ENCODE results near the gene PIGR.
A peak's percentile ranks its signal among the peaks of the same experiment; 100 is the strongest.

Gene PIGR

DNA sequence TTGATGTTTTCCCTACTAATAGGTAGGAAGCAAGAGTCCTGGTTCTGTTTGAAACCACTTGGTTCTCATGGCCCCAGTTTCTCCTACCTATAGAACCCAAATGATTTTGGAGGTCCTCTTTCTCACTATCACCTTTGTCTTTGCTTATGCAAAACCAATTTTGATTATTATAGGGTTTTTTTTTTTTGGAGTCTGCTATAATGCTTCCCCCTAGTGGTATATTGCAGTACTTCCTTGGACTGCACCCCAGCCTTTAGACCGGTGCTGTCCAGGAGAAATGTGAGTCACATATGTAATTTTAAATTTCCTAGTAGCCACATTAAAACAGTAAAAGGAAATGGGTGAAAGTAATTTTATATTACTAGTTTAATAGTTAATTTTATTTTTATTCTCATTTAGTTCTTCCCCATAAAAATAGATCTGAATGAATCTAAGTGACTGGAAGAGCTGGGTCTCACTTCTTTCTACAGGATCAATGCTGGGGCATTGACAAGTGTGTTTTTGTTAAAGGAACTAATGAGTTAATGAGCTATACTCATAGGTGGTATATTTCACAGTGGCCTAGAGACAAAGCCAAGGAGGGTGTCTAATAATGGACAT is 35.1 kb downstream of the PIGR start:
- H3K4me1 ChIP-seq (ENCODE audit: control insufficient read depth, insufficient read depth, low read length) = peaks cover 1% of the 10 kb centered on the region; the same call in 1 of the 2 replicates

DNA sequence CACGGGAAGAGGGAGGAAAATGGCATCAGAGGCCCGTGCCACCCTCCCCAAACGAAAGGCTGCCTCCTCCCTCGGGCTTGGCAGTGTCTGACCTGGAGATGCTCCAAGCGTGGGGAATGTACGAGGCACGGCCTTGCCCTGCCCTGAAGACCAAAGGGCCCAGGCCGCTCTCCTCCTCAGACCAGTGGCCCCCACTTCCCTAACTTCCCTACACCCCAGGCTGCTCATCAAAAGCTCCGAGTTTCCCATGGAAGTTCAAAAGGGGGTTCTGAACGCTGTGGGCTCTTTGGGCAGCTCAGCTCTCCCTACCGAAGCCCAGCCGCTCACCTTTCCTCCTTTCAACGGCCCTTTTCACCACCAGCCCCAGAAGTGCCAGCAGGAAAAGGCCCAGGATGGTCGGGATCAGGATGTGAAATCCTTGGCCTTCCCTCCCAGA is 36.4 kb downstream of the PIGR start:
- Histone ChIP-seq H3K4me3 (ENCODE audit: low read length) (peak overlapping the region; percentile 62; the same call in 1 of the 2 replicates), H3K9me3 (ENCODE audit: control insufficient read depth, insufficient read depth, low read length) (no peaks in the 10 kb centered on the region), H3K27me3 (ENCODE audit: control insufficient read depth, insufficient read depth, low read length) (no peaks in the 10 kb centered on the region; the same call in 1 of the 2 replicates), H3K4me1 (ENCODE audit: control insufficient read depth, insufficient read depth, low read length) (peaks cover 1% of the 10 kb centered on the region; the same call in 1 of the 2 replicates), H3K27ac (ENCODE audit: low read length) (no peak overlapping the region), H3K36me3 (ENCODE audit: control insufficient read depth, insufficient read depth, low read length) (no peaks in the 10 kb centered on the region)
- no peak for DNase-seq (ENCODE audit: low read depth, low spot score)
- WGBS (ENCODE audit: insufficient coverage, insufficient read length) = no CpG with 5 or more reads among the region's 14 CpGs

More for the DNA sequence above, 35.1 kb downstream of the PIGR start:
- Histone ChIP-seq H3K4me3 (ENCODE audit: low read length) (no peak overlapping the region), H3K9me3 (ENCODE audit: control insufficient read depth, insufficient read depth, low read length) (no peaks in the 10 kb centered on the region), H3K27me3 (ENCODE audit: control insufficient read depth, insufficient read depth, low read length) (no peaks in the 10 kb centered on the region; the same call in 1 of the 2 replicates), H3K36me3 (ENCODE audit: control insufficient read depth, insufficient read depth, low read length) (no peaks in the 10 kb centered on the region), H3K27ac (ENCODE audit: low read length) (no peak overlapping the region)
- no CpG with 5 or more reads among the region's 1 CpG for WGBS (ENCODE audit: insufficient coverage, insufficient read length)
- no peak for DNase-seq (ENCODE audit: low read depth, low spot score)

- H3K4me3 ChIP-seq (ENCODE audit: low read length) = peak overlapping the region; percentile 62; the same call in 1 of the 2 replicates
- H3K4me1 ChIP-seq (ENCODE audit: control insufficient read depth, insufficient read depth, low read length) = peaks cover 1% of the 10 kb centered on the region; the same call in 1 of the 2 replicates
- no peak overlapping the region for H3K27ac ChIP-seq (ENCODE audit: low read length)
- H3K27me3 ChIP-seq (ENCODE audit: control insufficient read depth, insufficient read depth, low read length) = no peaks in the 10 kb centered on the region; the same call in 1 of the 2 replicates
- H3K36me3 ChIP-seq (ENCODE audit: control insufficient read depth, insufficient read depth, low read length) = no peaks in the 10 kb centered on the region
- no peak for DNase-seq (ENCODE audit: low read depth, low spot score)
- H3K9me3 ChIP-seq (ENCODE audit: control insufficient read depth, insufficient read depth, low read length) = no peaks in the 10 kb centered on the region
- no CpG with 5 or more reads among the region's 69 CpGs for WGBS (ENCODE audit: insufficient coverage, insufficient read length)
Measured at GRCh38 chr1:206909161-206909882, 36.9 kb downstream of the PIGR start.

DNA sequence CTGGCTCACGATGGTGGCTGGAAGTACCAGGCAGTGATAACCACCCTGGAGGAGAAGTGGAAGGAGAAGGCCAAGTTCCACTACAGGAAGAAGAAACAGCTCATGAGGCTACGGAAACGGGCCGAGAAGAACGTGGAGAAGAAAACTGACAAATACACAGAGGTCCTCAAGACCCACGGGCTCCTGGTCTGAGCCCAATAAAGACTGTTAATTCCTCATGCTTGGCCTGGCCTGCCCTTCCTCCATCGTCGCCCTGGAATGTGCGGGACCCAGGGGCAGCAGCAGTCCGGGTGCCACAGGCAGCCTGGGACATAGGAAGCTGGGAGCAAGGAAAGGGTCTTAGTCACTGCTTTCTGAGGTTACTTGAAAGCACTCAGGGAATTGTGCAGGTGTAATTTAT is 38.2 kb downstream of the PIGR start:
- Histone ChIP-seq H3K27ac (ENCODE audit: low read length) (no peak overlapping the region), H3K4me1 (ENCODE audit: control insufficient read depth, insufficient read depth, low read length) (peaks cover 1% of the 10 kb centered on the region; the same call in 1 of the 2 replicates), H3K4me3 (ENCODE audit: low read length) (no peak overlapping the region), H3K36me3 (ENCODE audit: control insufficient read depth, insufficient read depth, low read length) (no peaks in the 10 kb centered on the region), H3K9me3 (ENCODE audit: control insufficient read depth, insufficient read depth, low read length) (no peaks in the 10 kb centered on the region), H3K27me3 (ENCODE audit: control insufficient read depth, insufficient read depth, low read length) (no peaks in the 10 kb centered on the region; the same call in 1 of the 2 replicates)
- no peak for DNase-seq (ENCODE audit: low read depth, low spot score)
- no CpG with 5 or more reads among the region's 10 CpGs for WGBS (ENCODE audit: insufficient coverage, insufficient read length)

GRCh38 chr1:206907304-206907991 is 38.8 kb downstream of the PIGR start:
- no peak overlapping the region for H3K27ac ChIP-seq (ENCODE audit: low read length)
- no CpG with 5 or more reads among the region's 23 CpGs for WGBS (ENCODE audit: insufficient coverage, insufficient read length)
- H3K4me3 ChIP-seq (ENCODE audit: low read length) = no peak overlapping the region
- no peaks in the 10 kb centered on the region for H3K36me3 ChIP-seq (ENCODE audit: control insufficient read depth, insufficient read depth, low read length)
- no peaks in the 10 kb centered on the region for H3K9me3 ChIP-seq (ENCODE audit: control insufficient read depth, insufficient read depth, low read length)
- H3K27me3 ChIP-seq (ENCODE audit: control insufficient read depth, insufficient read depth, low read length) = no peaks in the 10 kb centered on the region; the same call in 1 of the 2 replicates
- no peak for DNase-seq (ENCODE audit: low read depth, low spot score)
- peaks cover 1% of the 10 kb centered on the region; the same call in 1 of the 2 replicates for H3K4me1 ChIP-seq (ENCODE audit: control insufficient read depth, insufficient read depth, low read length)

DNA sequence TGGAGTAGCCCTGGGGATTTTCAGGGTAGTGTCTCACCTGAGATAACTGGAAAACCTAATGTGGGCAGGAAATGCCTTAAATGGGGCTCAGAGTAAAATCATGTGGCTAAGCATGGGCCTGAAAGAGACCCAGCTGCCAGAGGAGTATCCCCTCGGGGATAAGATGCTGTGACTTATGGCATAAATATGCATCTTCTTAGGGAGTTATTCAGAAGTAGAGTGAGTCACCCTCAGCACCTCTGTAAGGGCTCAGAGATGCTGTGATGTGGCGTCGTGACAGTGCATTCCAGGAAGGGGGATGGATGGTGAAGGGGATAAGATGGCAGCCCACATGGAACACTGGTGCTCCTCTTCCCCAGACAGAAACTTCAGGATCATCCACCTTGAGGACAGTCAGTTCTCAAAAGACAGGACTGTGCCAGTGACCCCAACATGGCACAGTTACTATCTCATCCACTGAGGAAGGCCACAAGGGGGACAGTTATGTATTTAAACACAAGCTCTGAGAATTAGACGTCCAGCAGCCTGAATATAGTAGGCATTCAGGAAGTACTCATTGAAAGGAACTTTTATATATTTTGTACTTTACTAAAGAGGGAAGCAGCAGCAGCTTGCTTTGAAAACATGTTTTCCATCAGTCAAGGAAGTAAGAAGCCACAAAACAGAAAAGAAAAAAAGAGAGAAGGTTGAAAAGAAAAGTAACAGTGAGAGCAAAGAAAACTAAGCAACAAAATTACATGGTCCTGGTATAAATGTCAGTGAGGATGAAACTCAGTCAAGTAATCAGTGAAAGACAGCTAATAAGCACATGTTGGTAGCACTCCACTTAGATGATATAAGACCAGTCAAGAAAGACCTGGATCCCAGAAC is 40.7 kb downstream of the PIGR start:
- H3K4me3 ChIP-seq (ENCODE audit: low read length) = no peak overlapping the region
- no peaks in the 10 kb centered on the region for H3K36me3 ChIP-seq (ENCODE audit: control insufficient read depth, insufficient read depth, low read length)
- peaks cover 1% of the 10 kb centered on the region; the same call in 1 of the 2 replicates for H3K4me1 ChIP-seq (ENCODE audit: control insufficient read depth, insufficient read depth, low read length)
- no peaks in the 10 kb centered on the region for H3K9me3 ChIP-seq (ENCODE audit: control insufficient read depth, insufficient read depth, low read length)
- DNase-seq (ENCODE audit: low read depth, low spot score) = no peak
- no CpG with 5 or more reads among the region's 4 CpGs for WGBS (ENCODE audit: insufficient coverage, insufficient read length)
- H3K27ac ChIP-seq (ENCODE audit: low read length) = no peak overlapping the region
- H3K27me3 ChIP-seq (ENCODE audit: control insufficient read depth, insufficient read depth, low read length) = no peaks in the 10 kb centered on the region; the same call in 1 of the 2 replicates

- Histone ChIP-seq H3K36me3 (ENCODE audit: control insufficient read depth, insufficient read depth, low read length) (no peaks in the 10 kb centered on the region), H3K4me3 (ENCODE audit: low read length) (no peak overlapping the region), H3K27me3 (ENCODE audit: control insufficient read depth, insufficient read depth, low read length) (no peaks in the 10 kb centered on the region; the same call in 1 of the 2 replicates), H3K27ac (ENCODE audit: low read length) (no peak overlapping the region), H3K9me3 (ENCODE audit: control insufficient read depth, insufficient read depth, low read length) (no peaks in the 10 kb centered on the region), H3K4me1 (ENCODE audit: control insufficient read depth, insufficient read depth, low read length) (no peaks in the 10 kb centered on the region)
- no peak for DNase-seq (ENCODE audit: low read depth, low spot score)
- no CpG with 5 or more reads among the region's 10 CpGs for WGBS (ENCODE audit: insufficient coverage, insufficient read length)
Measured at GRCh38 chr1:206904423-206905142, 41.7 kb downstream of the PIGR start.

GRCh38 chr1:206903687-206904086 is 42.6 kb downstream of the PIGR start:
- no CpG with 5 or more reads among the region's 2 CpGs for WGBS (ENCODE audit: insufficient coverage, insufficient read length)
- H3K9me3 ChIP-seq (ENCODE audit: control insufficient read depth, insufficient read depth, low read length) = no peaks in the 10 kb centered on the region
- no peaks in the 10 kb centered on the region; the same call in 1 of the 2 replicates for H3K27me3 ChIP-seq (ENCODE audit: control insufficient read depth, insufficient read depth, low read length)
- no peaks in the 10 kb centered on the region for H3K36me3 ChIP-seq (ENCODE audit: control insufficient read depth, insufficient read depth, low read length)
- no peaks in the 10 kb centered on the region for H3K4me1 ChIP-seq (ENCODE audit: control insufficient read depth, insufficient read depth, low read length)
- H3K4me3 ChIP-seq (ENCODE audit: low read length) = no peak overlapping the region
- DNase-seq (ENCODE audit: low read depth, low spot score) = no peak
- no peak overlapping the region for H3K27ac ChIP-seq (ENCODE audit: low read length)

DNA sequence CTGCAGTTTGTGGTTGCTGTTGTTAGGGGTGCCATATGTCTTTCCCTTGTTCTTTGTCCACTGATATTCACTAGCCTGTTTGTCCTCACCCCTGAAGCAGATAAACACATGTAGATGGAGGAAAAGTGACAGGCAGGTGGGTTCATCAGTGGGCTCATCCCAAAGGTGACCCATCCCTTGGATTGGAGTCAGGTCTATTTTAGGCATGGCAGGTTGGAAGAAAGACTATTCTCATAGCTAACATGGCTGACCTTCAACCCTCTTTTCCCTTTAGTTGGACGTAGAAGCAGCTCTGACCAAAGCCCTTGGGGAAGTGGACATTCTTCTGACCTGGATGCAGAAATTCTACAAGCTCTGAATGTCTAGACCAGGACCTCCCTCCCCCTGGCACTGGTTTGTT is 43.6 kb downstream of the PIGR start:
- Histone ChIP-seq H3K9me3 (ENCODE audit: control insufficient read depth, insufficient read depth, low read length) (no peaks in the 10 kb centered on the region), H3K36me3 (ENCODE audit: control insufficient read depth, insufficient read depth, low read length) (no peaks in the 10 kb centered on the region), H3K27me3 (ENCODE audit: control insufficient read depth, insufficient read depth, low read length) (no peaks in the 10 kb centered on the region), H3K4me1 (ENCODE audit: control insufficient read depth, insufficient read depth, low read length) (no peaks in the 10 kb centered on the region), H3K27ac (ENCODE audit: low read length) (no peak overlapping the region), H3K4me3 (ENCODE audit: low read length) (no peak overlapping the region)
- WGBS (ENCODE audit: insufficient coverage, insufficient read length) = no CpG with 5 or more reads among the region's 1 CpG
- DNase-seq (ENCODE audit: low read depth, low spot score) = no peak

Measured in iPS DF 6.9 (cell line).